Mammary epithelial cell (primary cell): ENCODE measurements around the gene FERMT1.

Experiments used
- EZH2 ChIP-seq: IDR thresholded peaks from 2 replicates; pipeline ENCODE4 v1.6.1; 2012; ENCODE audit warnings: low read length, inconsistent platforms, borderline replicate concordance
- TF ChIP-seq, protein P1 (sequence below), 2 donors: IDR thresholded peaks in 1 of 2; conservative IDR thresholded peaks in 1 of 2; 2 replicates each; pipeline ENCODE4 v1.5.1; 2011 to 2012; ENCODE audit warnings: inconsistent platforms in 2 of 2, low read length in 2 of 2, mild to moderate bottlenecking in 2 of 2, control low read depth in 1 of 2, low read depth in 1 of 2; ENCODE audit not compliant: insufficient read depth in 1 of 2; ENCODE audit errors: extremely low read depth in 1 of 2

DNA sequence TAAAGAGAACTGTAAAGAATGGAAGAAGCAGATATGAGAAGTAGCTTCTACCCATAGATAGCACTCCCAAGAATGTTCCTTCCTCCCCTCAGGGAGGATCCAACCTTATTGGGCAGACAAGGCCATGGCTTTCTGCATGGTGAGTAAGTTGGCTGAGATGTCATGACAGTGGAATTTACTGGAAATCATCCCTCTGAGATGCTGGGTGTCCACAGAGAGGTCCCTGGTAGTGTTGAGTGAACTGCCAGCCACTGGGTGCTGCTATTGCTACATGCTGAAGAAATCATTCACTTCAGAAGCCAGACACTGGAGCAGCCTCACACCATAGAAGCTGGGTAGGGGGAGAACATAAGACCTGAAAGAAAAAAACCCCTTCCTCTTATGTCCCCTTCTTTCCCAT, 46.4 kb upstream of the FERMT1 start:
- TF ChIP-seq EZH2: no peak
- TF ChIP-seq, protein P1, sequence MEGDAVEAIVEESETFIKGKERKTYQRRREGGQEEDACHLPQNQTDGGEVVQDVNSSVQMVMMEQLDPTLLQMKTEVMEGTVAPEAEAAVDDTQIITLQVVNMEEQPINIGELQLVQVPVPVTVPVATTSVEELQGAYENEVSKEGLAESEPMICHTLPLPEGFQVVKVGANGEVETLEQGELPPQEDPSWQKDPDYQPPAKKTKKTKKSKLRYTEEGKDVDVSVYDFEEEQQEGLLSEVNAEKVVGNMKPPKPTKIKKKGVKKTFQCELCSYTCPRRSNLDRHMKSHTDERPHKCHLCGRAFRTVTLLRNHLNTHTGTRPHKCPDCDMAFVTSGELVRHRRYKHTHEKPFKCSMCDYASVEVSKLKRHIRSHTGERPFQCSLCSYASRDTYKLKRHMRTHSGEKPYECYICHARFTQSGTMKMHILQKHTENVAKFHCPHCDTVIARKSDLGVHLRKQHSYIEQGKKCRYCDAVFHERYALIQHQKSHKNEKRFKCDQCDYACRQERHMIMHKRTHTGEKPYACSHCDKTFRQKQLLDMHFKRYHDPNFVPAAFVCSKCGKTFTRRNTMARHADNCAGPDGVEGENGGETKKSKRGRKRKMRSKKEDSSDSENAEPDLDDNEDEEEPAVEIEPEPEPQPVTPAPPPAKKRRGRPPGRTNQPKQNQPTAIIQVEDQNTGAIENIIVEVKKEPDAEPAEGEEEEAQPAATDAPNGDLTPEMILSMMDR (conservative IDR thresholded peaks at IDR 0.05 in 1 of 2, IDR thresholded peaks at IDR 0.05 in 1 of 2; ENCODE audit: extremely low read depth in 1 of 2, insufficient read depth in 1 of 2, low read depth in 1 of 2, low read length in 2 of 2): peak; percentile 42 to 50
